Stimulated activated naive CD8-positive, alpha-beta T cell treated with anti-CD3 and anti-CD28 coated beads, Interleukin-15, Interleukin-2, amounts not matched to agents 100 U/mL and 50 U/mL, for 24 hours (primary cell): Measurements from ENCODE around the gene KLK14.

Experiments
- ATAC-seq: fragments of 150-1000 bp; cut with Tn5 transposase; one replicate; pipeline ENCODE4 v1.10.0; 2021
- DNase-seq: peaks from one replicate; pipeline ENCODE4 v3.0.0; 2021

KLK14 gene

GRCh38 chr19:51108066-51108804, 25.5 kb upstream of the KLK14 start, which contains the start of gene CTU1:
Gene CTU1 (minus strand): TSS chr19:51108409. CDS start chr19:51104569, 3,840 bp downstream.
- DNase-seq (peak; percentile 98), ATAC-seq (peak; percentile 97)

- ATAC-seq (no peak), DNase-seq (peak; percentile 39)
Observed at GRCh38 chr19:51107406-51108065, 24.8 kb upstream of the KLK14 start.

DNA sequence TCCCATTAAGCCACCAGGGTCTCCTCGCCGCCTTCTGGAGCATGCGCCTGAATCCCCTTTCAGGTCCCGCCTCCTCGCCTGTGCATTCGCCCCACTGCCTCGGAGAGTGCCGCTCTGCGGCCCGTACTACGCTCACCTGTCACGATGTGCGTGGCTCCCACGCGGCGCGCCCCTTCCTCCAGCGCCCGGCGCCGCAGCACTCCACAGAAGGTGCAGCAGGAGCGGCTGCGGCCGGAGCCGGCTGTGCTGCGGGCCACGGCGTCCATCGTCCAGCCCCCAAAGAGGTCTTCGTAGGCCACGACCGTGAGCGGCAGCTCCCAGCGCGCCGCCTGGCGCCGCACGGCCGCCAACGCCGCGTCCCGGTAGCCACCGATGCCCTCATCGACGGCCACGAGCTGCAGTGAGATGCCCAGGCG, 21.2 kb upstream of the KLK14 start:
- DNase-seq, result no peak

GRCh38 chr19:51102991-51103390, 20.3 kb upstream of the KLK14 start:
- no peak for ATAC-seq
- DNase-seq, result no peak

More for the DNA sequence above, 21.2 kb upstream of the KLK14 start:
- no peak for ATAC-seq

DNA sequence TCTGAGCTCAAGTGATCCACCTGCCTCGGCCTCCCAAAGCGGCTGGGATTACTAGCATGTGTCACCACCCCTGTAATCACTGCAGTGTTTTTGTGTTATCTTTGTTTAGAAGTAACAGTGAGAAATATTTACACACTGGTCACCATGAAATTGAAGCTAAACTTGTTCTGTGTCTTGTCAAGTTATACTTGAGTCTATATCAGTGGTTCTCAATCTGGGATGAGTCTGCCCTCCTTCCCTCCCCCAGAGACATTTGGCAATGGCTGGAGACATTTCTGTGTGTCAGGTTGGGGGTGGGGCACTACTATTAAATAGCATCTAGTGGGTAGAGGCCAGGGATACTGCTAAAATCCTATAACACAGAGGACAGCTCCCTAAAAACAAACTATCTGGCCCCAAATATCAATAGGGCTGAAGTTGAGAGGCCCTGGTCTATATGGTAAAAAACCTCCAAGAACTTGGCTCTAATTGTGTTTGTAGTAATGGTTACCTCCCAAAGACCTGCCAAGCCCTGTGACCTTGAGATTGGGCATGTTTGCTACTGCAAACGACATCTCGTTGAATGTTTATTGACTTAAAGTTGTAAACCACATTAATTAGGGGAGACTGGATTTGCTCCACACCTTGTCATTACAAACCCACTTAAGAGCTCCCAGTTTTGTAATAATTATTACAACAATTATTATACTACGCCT, 18.6 kb upstream of the KLK14 start:
- no peak for DNase-seq
- ATAC-seq, result no peak

DNA sequence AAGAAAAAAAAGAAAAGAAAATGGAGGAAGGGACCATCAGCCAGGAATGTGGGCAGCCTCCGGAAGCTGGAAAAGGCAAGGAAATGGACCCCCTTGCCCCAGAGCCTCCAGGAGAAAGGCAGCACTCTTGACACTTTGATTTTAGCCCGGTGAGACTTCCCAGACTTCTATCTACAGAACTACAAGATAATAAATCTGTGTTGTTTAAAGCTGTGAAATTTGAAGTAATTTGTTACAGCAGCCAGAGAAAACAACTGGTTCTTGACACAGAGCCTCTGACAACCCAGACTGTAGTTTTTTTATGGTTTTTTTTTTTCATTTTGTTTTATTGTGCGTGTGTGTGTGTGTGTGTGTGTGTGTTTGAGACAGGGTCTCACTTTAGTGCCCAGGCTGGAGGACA, 17.9 kb upstream of the KLK14 start:
- no peak for ATAC-seq
- no peak for DNase-seq

DNA sequence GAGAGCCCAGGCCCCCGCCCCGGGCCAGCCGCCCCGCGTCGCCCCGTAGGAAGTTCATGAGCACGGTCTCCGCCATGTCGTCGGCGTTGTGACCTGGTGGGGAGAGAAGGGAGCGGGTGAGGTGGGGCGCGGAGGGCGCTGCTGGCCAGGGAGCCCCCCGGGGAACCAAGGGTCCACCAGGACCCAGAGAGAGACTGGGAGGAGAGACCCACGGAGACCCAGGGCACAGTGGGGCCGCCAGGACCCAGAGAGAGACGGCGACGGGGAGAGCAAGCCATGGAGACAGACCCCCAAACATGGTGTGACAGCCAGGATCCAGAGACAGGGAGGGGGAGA, 16.3 kb upstream of the KLK14 start:
- ATAC-seq (no peak), DNase-seq (no peak)

DNA sequence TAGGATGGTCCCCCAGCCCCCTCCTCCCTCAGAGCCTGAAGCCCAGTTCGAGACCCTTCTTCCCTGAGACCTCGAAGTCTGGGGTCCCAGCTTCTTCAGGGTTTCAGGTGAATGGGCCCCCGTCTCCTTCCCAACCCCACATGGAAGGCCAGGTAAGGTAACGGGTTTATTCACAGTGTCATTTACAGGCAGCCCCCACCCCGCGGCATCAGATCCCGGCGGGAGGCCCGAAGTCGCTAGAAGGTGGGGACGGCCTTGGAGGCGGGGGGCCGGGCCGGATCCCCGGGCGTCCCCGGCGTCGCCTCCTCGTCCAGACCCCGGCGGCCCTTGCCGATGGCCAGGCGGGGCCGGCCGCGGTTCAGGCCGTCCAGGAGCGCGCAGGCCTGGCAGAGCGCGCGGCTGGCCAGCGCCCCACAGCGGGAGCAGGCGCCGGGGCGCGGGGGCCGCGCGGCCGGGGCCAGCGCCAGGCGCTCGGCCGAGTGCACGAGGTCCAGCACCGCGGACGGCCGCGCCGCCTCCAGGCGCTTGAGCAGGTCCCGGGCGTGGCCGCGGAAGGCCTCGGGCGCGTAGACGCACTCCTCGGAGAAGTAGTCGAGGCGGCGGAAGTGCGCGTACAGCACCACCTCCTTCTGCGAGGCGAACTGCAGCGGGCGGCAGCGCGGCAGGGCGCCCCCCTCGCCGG, 15.8 kb upstream of the KLK14 start:
- DNase-seq (peak; percentile 36), ATAC-seq (peak; percentile 60)

DNA sequence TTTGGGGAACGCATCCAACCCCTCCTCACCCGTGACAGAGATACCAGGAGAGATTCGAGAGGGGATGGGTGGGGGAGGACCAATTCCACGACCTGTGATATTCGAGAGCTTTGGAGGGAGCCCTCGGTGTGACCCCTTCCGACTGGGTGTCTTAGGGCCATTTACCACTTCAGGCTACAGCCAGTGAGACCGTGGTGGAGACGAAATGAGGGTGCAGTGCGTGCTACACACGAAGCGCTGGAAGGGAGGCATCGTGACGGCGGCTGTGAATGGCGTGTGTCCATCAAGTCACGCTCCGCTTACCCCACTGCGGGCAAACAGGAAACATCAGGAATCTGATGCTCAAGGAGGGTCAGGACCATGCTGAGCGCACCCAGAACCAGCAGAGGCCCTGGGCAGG, 15.1 kb upstream of the KLK14 start:
- ATAC-seq (no peak), DNase-seq (no peak)

DNA sequence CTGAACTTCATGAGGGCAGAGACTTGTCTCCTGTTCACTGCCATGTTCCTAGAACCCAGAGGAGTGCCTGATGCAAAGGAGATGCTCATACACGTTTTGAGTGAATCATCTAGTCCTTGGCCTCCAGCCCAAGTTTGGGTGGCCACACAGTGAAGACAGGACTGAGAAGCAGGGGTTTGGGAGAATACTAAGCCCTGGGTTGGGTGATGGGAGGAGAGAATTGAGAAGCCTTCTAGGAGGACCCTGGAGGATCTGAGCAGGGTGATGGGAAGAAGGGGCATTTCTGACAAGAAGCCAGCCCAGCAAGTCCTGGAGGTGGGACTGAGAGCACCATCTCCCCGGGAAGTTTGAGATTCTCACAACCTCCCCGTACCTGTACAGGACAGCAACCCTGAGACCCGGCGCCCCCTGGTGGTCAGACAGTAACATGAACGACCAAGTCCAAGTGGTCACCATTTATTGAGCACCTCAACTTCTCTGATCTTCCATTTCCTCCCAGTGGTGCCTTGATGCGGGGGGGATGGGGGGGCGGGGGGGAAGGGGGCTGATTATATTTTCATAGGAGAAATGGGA, 14.6 kb upstream of the KLK14 start:
- ATAC-seq, result no peak
- DNase-seq, result peak; percentile 85

- DNase-seq (no peak), ATAC-seq (no peak)
Observed at GRCh38 chr19:51096473-51097165, 13.9 kb upstream of the KLK14 start.

- DNase-seq (peak; percentile 50), ATAC-seq (no peak)
Observed at GRCh38 chr19:51094696-51095279, 12.1 kb upstream of the KLK14 start.

GRCh38 chr19:51093510-51094345, 11.0 kb upstream of the KLK14 start:
- DNase-seq, result no peak
- no peak for ATAC-seq

- ATAC-seq, result no peak
Observed at GRCh38 chr19:51093101-51093500, 10.4 kb upstream of the KLK14 start.

GRCh38 chr19:51091895-51092873, 9.5 kb upstream of the KLK14 start:
- no peak for ATAC-seq
- no peak for DNase-seq

More at GRCh38 chr19:51093101-51093500, 10.4 kb upstream of the KLK14 start:
- no peak for DNase-seq

DNA sequence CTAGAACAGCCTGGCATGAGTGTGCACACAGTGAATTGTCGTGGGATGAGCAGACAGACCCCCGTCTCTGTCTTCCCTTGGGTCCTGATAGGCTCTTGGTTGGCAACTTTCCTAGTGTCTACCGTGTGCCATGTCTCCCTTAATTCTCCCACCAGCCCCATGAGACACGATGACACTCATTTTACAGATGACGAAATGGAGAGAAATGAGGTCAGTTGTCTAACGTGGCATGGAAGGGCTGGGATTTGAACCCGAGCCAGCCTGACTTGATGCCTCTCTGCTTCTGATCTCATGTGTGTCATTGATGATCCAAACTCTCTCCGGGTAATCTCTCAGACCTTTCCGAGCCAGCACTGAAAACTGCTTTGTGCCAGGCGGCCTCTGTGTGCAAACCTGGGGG, 8.4 kb upstream of the KLK14 start:
- DNase-seq, result no peak
- no peak for ATAC-seq

GRCh38 chr19:51090471-51090870, 7.8 kb upstream of the KLK14 start:
- ATAC-seq (no peak), DNase-seq (no peak)

GRCh38 chr19:51089786-51090185, 7.1 kb upstream of the KLK14 start:
- no peak for ATAC-seq
- DNase-seq, result no peak
